Measurements from ENCODE around the gene MCUB.
"Not testable (repeated sequence)": the region's sequence is repeated elsewhere in the genome, so short reads cannot be mapped to it uniquely, and the experiment has no call there.

The MCUB gene

DNA sequence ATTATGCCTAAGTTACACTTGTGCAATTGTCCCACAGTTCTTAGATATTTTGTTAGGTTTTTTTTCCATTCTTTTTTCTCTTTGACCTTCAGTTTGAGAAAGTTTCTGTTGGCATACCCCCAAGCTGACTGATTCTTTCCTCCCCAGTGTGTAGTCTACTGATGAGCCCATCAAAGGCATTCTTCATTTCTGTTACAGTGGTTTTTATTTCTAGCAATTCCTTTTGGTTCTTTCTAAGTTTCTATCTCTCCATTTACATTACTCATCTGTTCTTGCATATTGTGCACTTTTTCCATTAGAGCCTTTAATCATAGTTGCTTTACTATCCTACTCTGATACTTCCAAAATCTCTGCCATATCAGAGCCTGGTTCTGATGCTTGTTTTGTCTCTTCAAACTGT lies 111.3 kb downstream of the MCUB start:
- Histone ChIP-seq H3K27ac (ENCODE audit: insufficient read depth, low read length, poor library complexity, severe bottlenecking) (no peak overlapping the region), H3K4me3 (ENCODE audit: insufficient read depth, low read depth, low read length, poor library complexity, severe bottlenecking) (no peak overlapping the region), H3K9me3 (ENCODE audit: control insufficient read depth, low read length) (no peaks in the 10 kb centered on the region), H3K36me3 (ENCODE audit: control insufficient read depth, insufficient read depth, low read length) (peaks cover 6% of the 10 kb centered on the region), H3K4me1 (ENCODE audit: control insufficient read depth, insufficient read depth, low read length, poor library complexity, severe bottlenecking) (no peaks in the 10 kb centered on the region), H3K27me3 (replicated peaks; ENCODE audit: control insufficient read depth, insufficient read depth, low read length, poor library complexity, severe bottlenecking) (no peaks in the 10 kb centered on the region)
- no peak for DNase-seq

DNA sequence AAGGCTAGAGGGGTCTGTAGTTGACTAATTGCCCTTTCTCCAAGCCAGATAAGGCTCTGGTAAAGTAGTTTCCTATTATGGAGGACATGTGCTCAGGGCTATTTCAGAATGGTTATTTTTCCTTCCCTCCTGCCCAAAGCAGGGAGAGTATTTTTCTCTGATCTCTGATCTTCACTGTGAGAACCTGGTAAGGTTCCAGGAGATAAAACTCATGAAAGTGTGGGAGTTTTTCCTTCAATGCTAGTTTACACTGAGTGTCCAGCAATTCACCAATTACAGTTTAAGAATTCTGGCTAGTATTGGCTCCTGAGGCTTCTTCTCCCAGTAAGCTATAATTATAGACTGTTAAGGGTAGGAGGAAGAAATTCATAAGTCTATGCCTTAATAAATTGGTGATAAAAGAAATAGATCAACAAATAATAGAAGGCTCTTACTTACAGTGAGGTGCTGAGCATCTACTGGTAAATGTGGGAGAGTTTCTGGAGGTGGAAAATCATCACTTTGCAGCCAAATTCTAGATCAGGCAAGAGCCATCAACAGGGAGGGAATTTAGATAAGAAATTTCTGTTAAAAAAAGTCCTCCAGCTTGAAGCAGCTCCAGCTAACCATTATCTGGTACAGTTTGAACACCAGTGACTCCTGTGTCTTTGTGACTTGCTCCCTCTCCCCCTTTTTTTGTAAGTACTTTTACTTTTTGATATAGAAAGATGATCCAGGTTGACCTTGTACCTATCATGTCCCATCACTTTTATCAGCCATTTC lies 112.3 kb downstream of the MCUB start:
- Histone ChIP-seq H3K27ac (ENCODE audit: insufficient read depth, low read length, poor library complexity, severe bottlenecking) (no peak overlapping the region), H3K9me3 (ENCODE audit: control insufficient read depth, low read length) (no peaks in the 10 kb centered on the region), H3K36me3 (ENCODE audit: control insufficient read depth, insufficient read depth, low read length) (peaks cover 6% of the 10 kb centered on the region), H3K4me3 (ENCODE audit: insufficient read depth, low read depth, low read length, poor library complexity, severe bottlenecking) (no peak overlapping the region), H3K4me1 (ENCODE audit: control insufficient read depth, insufficient read depth, low read length, poor library complexity, severe bottlenecking) (no peaks in the 10 kb centered on the region), H3K27me3 (replicated peaks; ENCODE audit: control insufficient read depth, insufficient read depth, low read length, poor library complexity, severe bottlenecking) (no peaks in the 10 kb centered on the region)
- no peak for DNase-seq

DNA sequence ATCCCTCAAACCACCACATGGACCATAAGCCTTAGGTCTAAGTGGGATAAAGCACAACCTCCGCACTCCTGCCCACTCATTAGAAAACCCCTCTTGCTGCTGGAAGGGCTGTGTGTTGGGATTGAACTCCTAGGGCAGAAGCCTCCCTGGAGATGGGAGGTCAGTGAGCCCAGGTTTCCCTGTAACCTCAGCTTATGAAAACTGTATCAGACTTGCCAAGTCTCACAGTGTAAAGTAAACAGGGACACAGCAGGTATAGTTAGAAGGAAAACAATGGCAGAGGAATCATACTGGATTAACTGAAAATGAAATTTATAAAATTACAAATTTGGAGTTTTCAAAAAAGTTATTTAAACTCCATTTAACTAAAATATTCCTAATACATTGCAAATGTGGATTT lies 113.3 kb downstream of the MCUB start:
- Histone ChIP-seq H3K4me1 (ENCODE audit: control insufficient read depth, insufficient read depth, low read length, poor library complexity, severe bottlenecking) (no peaks in the 10 kb centered on the region), H3K9me3 (ENCODE audit: control insufficient read depth, low read length) (no peaks in the 10 kb centered on the region), H3K27ac (ENCODE audit: insufficient read depth, low read length, poor library complexity, severe bottlenecking) (no peak overlapping the region), H3K4me3 (ENCODE audit: insufficient read depth, low read depth, low read length, poor library complexity, severe bottlenecking) (no peak overlapping the region), H3K27me3 (replicated peaks; ENCODE audit: control insufficient read depth, insufficient read depth, low read length, poor library complexity, severe bottlenecking) (no peaks in the 10 kb centered on the region), H3K36me3 (ENCODE audit: control insufficient read depth, insufficient read depth, low read length) (peaks cover 6% of the 10 kb centered on the region)
- DNase-seq: no peak

DNA sequence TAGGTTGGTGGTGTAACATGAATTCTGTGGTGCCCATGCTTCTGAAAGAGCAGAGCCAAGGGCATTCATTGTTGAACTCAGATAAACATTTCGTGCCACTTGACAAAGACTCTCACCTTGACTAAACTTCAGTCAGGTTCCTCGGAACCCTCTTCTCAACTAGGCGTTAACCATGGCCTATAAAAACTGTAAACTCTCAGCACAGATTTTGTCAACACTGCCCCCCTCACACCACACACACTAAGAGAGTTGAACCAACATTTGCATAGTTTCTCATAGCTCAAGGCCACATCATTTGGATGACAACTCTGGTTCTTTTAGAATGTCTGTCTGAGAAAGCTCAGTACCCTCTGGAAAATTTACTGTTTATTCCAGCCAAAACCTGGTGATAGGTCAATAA lies 115.1 kb downstream of the MCUB start:
- Histone ChIP-seq H3K9me3 (ENCODE audit: control insufficient read depth, low read length) (no peaks in the 10 kb centered on the region), H3K4me1 (ENCODE audit: control insufficient read depth, insufficient read depth, low read length, poor library complexity, severe bottlenecking) (no peaks in the 10 kb centered on the region), H3K36me3 (ENCODE audit: control insufficient read depth, insufficient read depth, low read length) (peaks cover 6% of the 10 kb centered on the region), H3K27me3 (replicated peaks; ENCODE audit: control insufficient read depth, insufficient read depth, low read length, poor library complexity, severe bottlenecking) (no peaks in the 10 kb centered on the region), H3K27ac (ENCODE audit: insufficient read depth, low read length, poor library complexity, severe bottlenecking) (no peak overlapping the region), H3K4me3 (ENCODE audit: insufficient read depth, low read depth, low read length, poor library complexity, severe bottlenecking) (no peak overlapping the region)
- DNase-seq: no peak

GRCh38 chr4:109675843-109676242 lies 115.8 kb downstream of the MCUB start:
- no peak for DNase-seq
- H3K27me3 ChIP-seq (replicated peaks; ENCODE audit: control insufficient read depth, insufficient read depth, low read length, poor library complexity, severe bottlenecking): no peaks in the 10 kb centered on the region
- no peak overlapping the region for H3K27ac ChIP-seq (ENCODE audit: insufficient read depth, low read length, poor library complexity, severe bottlenecking)
- no peaks in the 10 kb centered on the region for H3K9me3 ChIP-seq (ENCODE audit: control insufficient read depth, low read length)
- H3K36me3 ChIP-seq (ENCODE audit: control insufficient read depth, insufficient read depth, low read length): peaks cover 4% of the 10 kb centered on the region
- no peaks in the 10 kb centered on the region for H3K4me1 ChIP-seq (ENCODE audit: control insufficient read depth, insufficient read depth, low read length, poor library complexity, severe bottlenecking)
- H3K4me3 ChIP-seq (ENCODE audit: insufficient read depth, low read depth, low read length, poor library complexity, severe bottlenecking): no peak overlapping the region

DNA sequence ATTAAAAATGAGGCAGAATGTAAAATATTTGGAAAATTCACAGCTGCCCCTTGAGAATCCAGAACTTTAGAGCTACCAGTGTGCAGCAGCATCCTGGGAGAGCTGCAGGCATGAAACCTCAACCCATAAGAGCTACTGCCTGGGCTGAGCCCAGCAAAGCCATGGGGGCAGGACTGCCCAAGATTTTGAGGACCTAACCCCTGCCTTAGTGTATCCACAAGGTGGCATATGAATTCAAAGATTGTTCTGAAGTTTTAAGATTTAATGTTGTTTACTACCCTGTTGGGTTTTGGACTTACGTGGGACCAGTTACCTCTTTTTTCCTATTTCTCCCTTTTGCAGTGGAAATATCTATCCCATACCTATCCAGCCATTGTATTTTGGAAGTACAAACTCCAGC lies 116.8 kb downstream of the MCUB start:
- Histone ChIP-seq H3K36me3 (ENCODE audit: control insufficient read depth, insufficient read depth, low read length) (no peaks in the 10 kb centered on the region), H3K27me3 (replicated peaks; ENCODE audit: control insufficient read depth, insufficient read depth, low read length, poor library complexity, severe bottlenecking) (no peaks in the 10 kb centered on the region), H3K27ac (ENCODE audit: insufficient read depth, low read length, poor library complexity, severe bottlenecking) (no peak overlapping the region), H3K9me3 (ENCODE audit: control insufficient read depth, low read length) (no peaks in the 10 kb centered on the region), H3K4me3 (ENCODE audit: insufficient read depth, low read depth, low read length, poor library complexity, severe bottlenecking) (no peak overlapping the region), H3K4me1 (ENCODE audit: control insufficient read depth, insufficient read depth, low read length, poor library complexity, severe bottlenecking) (no peaks in the 10 kb centered on the region)
- DNase-seq: no peak

- H3K27me3 ChIP-seq (replicated peaks; ENCODE audit: control insufficient read depth, insufficient read depth, low read length, poor library complexity, severe bottlenecking); H3K4me3 ChIP-seq (ENCODE audit: insufficient read depth, low read depth, low read length, poor library complexity, severe bottlenecking); H3K36me3 ChIP-seq (ENCODE audit: control insufficient read depth, insufficient read depth, low read length); H3K4me1 ChIP-seq (ENCODE audit: control insufficient read depth, insufficient read depth, low read length, poor library complexity, severe bottlenecking); H3K9me3 ChIP-seq (ENCODE audit: control insufficient read depth, low read length); DNase-seq; H3K27ac ChIP-seq (ENCODE audit: insufficient read depth, low read length, poor library complexity, severe bottlenecking): not testable (repeated sequence)
Measured at GRCh38 chr4:109678472-109678871, 118.4 kb downstream of the MCUB start.

DNA sequence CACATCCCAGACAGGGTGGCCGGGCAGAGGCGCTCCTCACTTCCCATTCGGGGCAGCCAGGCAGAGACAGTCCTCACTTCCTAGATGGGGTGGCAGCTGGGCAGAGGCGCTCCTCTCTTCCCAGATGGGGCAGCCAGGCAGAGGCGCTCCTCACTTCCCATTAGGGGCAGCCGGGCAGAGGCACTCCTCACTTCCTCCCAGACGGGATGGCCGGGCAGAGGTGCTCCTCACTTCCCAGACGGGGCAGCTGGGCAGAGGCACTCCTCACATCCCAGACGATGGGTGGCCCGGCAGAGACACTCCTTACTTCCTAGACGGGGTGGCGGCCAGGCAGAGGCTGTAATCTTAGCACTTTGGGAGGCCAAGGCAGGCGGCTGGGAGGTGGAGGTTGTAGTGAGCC lies 118.9 kb downstream of the MCUB start:
- not testable (repeated sequence) for H3K27me3 ChIP-seq (replicated peaks; ENCODE audit: control insufficient read depth, insufficient read depth, low read length, poor library complexity, severe bottlenecking); H3K4me3 ChIP-seq (ENCODE audit: insufficient read depth, low read depth, low read length, poor library complexity, severe bottlenecking); H3K9me3 ChIP-seq (ENCODE audit: control insufficient read depth, low read length); H3K27ac ChIP-seq (ENCODE audit: insufficient read depth, low read length, poor library complexity, severe bottlenecking); H3K36me3 ChIP-seq (ENCODE audit: control insufficient read depth, insufficient read depth, low read length); DNase-seq; H3K4me1 ChIP-seq (ENCODE audit: control insufficient read depth, insufficient read depth, low read length, poor library complexity, severe bottlenecking)

DNA sequence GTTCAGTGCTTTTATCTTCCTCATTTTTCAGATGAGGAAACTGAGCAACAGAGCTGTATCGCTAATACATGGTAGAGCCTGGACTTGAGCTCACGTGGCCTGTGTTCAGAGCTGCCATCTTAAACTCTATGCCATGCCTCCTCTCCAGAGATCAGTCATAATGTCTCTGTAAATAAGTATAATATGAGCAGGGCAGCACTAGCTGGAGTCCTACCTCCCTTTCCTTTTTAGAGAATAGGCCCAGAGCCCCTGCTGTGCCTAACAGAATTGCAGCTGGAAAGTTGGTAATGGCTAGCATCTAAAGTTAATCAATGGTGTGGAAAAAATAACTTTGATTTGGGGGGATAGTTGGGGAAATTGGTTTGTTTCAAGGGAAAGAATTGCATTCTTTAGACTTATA lies 122.8 kb downstream of the MCUB start:
- DNase-seq: no peak
- Histone ChIP-seq H3K4me1 (ENCODE audit: control insufficient read depth, insufficient read depth, low read length, poor library complexity, severe bottlenecking) (no peaks in the 10 kb centered on the region), H3K27ac (ENCODE audit: insufficient read depth, low read length, poor library complexity, severe bottlenecking) (no peak overlapping the region), H3K36me3 (ENCODE audit: control insufficient read depth, insufficient read depth, low read length) (peaks cover 12% of the 10 kb centered on the region), H3K27me3 (replicated peaks; ENCODE audit: control insufficient read depth, insufficient read depth, low read length, poor library complexity, severe bottlenecking) (no peaks in the 10 kb centered on the region), H3K4me3 (ENCODE audit: insufficient read depth, low read depth, low read length, poor library complexity, severe bottlenecking) (no peak overlapping the region), H3K9me3 (ENCODE audit: control insufficient read depth, low read length) (no peaks in the 10 kb centered on the region)

GRCh38 chr4:109683621-109684253 lies 123.7 kb downstream of the MCUB start:
- Histone ChIP-seq H3K4me1 (ENCODE audit: control insufficient read depth, insufficient read depth, low read length, poor library complexity, severe bottlenecking) (no peaks in the 10 kb centered on the region), H3K4me3 (ENCODE audit: insufficient read depth, low read depth, low read length, poor library complexity, severe bottlenecking) (no peak overlapping the region), H3K36me3 (ENCODE audit: control insufficient read depth, insufficient read depth, low read length) (peaks cover 17% of the 10 kb centered on the region), H3K27me3 (replicated peaks; ENCODE audit: control insufficient read depth, insufficient read depth, low read length, poor library complexity, severe bottlenecking) (no peaks in the 10 kb centered on the region), H3K9me3 (ENCODE audit: control insufficient read depth, low read length) (no peaks in the 10 kb centered on the region), H3K27ac (ENCODE audit: insufficient read depth, low read length, poor library complexity, severe bottlenecking) (no peak overlapping the region)
- DNase-seq: no peak

Measured in effector memory CD4-positive, alpha-beta T cell (primary cell).